B cell (primary cell): ENCODE data around the gene SLC2A5. TPM values are rescaled to one million over a fixed set of nuclear protein-coding genes. Genes with fewer than 3 reads are reported as not detected.

Experiments
- ATAC-seq: fragments of 200-7000 bp; cut with Tn5 transposase; one replicate; pipeline ENCODE4 v1.10.0; 2021; ENCODE audit warnings: low read depth, mild to moderate bottlenecking, moderate number of reproducible peaks, moderate library complexity
- CTCF ChIA-PET: fragments of 350-600 bp; sonication (Branson Sonifier 250); formaldehyde crosslinking; loops from one replicate; lab custom pipeline; 2021; ENCODE audit warnings: antibody characterized with exemption, inconsistent platforms; lab: Charles Lee
- POLR2A ChIA-PET: fragments of 350-600 bp; sonication (Branson Sonifier 250); formaldehyde crosslinking; loops from one replicate; lab custom pipeline; 2021; ENCODE audit warnings: antibody characterized with exemption; lab: Charles Lee
- DNase-seq: peaks from one replicate; pipeline ENCODE4 v3.0.0; 2013
- H2AFZ ChIP-seq: 2 replicates; pipeline ENCODE4 v1.6.1; 2012; ENCODE audit warnings: mild to moderate bottlenecking, low read depth, low read length; ENCODE audit not compliant: insufficient read depth, poor library complexity, severe bottlenecking
- H3K27ac ChIP-seq, 2 donors: 1 replicate in 1 of 2; 2 replicates in 1 of 2; pipeline ENCODE4 v1.5.1; 2012 to 2013; ENCODE audit warnings: low read length in 2 of 2, mild to moderate bottlenecking in 2 of 2, moderate library complexity in 1 of 2
- H3K27me3 ChIP-seq, 4 experiments: fragments of 200-600 bp in 1 of 4; sonication (generic) in 1 of 4; replicated peaks in 1 of 4; 1 replicate in 2 of 4; 2 replicates in 2 of 4; pipeline versions ENCODE4 v1.6.1 to v1.7.0; 2013 to 2016; ENCODE audit warnings: low read length in 3 of 4, mild to moderate bottlenecking in 2 of 4, mixed read lengths in 1 of 4, moderate library complexity in 1 of 4; ENCODE audit not compliant: insufficient read depth in 4 of 4, control insufficient read depth in 3 of 4; ENCODE audit errors: control extremely low read depth in 1 of 4
- H3K36me3 ChIP-seq, 2 experiments: replicated peaks in 1 of 2; 1 replicate in 1 of 2; 2 replicates in 1 of 2; pipeline versions ENCODE4 v1.6.1 to v1.7.1; 2013; ENCODE audit warnings: low read length in 1 of 2; ENCODE audit not compliant: insufficient read depth in 2 of 2, control insufficient read depth in 1 of 2; ENCODE audit errors: control extremely low read depth in 1 of 2, extremely low read depth in 1 of 2
- H3K4me1 ChIP-seq, 2 donors: fragments of 200-600 bp in 1 of 2; sonication (generic) in 1 of 2; 1 replicate in 1 of 2; 2 replicates in 1 of 2; pipeline versions ENCODE4 v1.5.1 to v1.6.1; 2013 to 2017; ENCODE audit warnings: low read length in 2 of 2; ENCODE audit not compliant: control insufficient read depth in 2 of 2, insufficient read depth in 2 of 2
- H3K4me2 ChIP-seq: replicated peaks from 2 replicates; pipeline ENCODE3; 2012; ENCODE audit warnings: mild to moderate bottlenecking, low read depth, low read length; ENCODE audit not compliant: poor library complexity, severe bottlenecking
- H3K4me3 ChIP-seq, 5 experiments: fragments of 200-600 bp in 1 of 5; sonication (generic) in 1 of 5; 1 replicate in 3 of 5; 2 replicates in 2 of 5; pipeline versions ENCODE4 v1.5.1 to v1.7.0; 2011 to 2016; ENCODE audit warnings: low read length in 4 of 5, mild to moderate bottlenecking in 4 of 5, low read depth in 2 of 5, control low read depth in 1 of 5, moderate library complexity in 1 of 5; ENCODE audit not compliant: insufficient read depth in 1 of 5; ENCODE audit errors: control extremely low read depth in 1 of 5, extremely low read depth in 1 of 5
- H3K79me2 ChIP-seq: fragments of 200-600 bp; sonication (generic); one replicate; pipeline ENCODE4 v1.6.0; 2016; ENCODE audit warnings: low read length; ENCODE audit not compliant: control insufficient read depth, insufficient read depth
- H3K9ac ChIP-seq: fragments of 200-600 bp; sonication (generic); 2 replicates; pipeline ENCODE4 v1.6.1; 2017; ENCODE audit warnings: mild to moderate bottlenecking, low read length, moderate library complexity
- H3K9me3 ChIP-seq, 3 donors: one replicate each; pipeline versions ENCODE4 v1.6.1 to v1.7.1; 2013; ENCODE audit warnings: low read length in 2 of 3; ENCODE audit not compliant: control insufficient read depth in 2 of 3, insufficient read depth in 1 of 3; ENCODE audit errors: control extremely low read depth in 1 of 3
- H4K20me1 ChIP-seq: 2 replicates; pipeline ENCODE4 v1.6.0; 2012; ENCODE audit warnings: mild to moderate bottlenecking, low read length; ENCODE audit not compliant: insufficient read depth, control insufficient read depth, poor library complexity, severe bottlenecking
- H3K27ac Mint-ChIP-seq: one replicate; pipeline ENCODE4 v1.8.0; 2021; ENCODE audit warnings: mixed read lengths
- H3K27me3 Mint-ChIP-seq: one replicate; pipeline ENCODE4 v1.8.0; 2021; ENCODE audit warnings: mixed read lengths
- H3K4me1 Mint-ChIP-seq: one replicate; pipeline ENCODE4 v1.8.0; 2021; ENCODE audit warnings: mixed read lengths
- H3K4me3 Mint-ChIP-seq: one replicate; pipeline ENCODE4 v1.8.0; 2021; ENCODE audit warnings: mixed read lengths
- H3K9me3 Mint-ChIP-seq: one replicate; pipeline ENCODE4 v1.8.0; 2022; ENCODE audit warnings: mixed read lengths; ENCODE audit not compliant: insufficient read depth
- EZH2 ChIP-seq: IDR thresholded peaks from 2 replicates; pipeline ENCODE4 v1.6.1; 2012; ENCODE audit warnings: borderline replicate concordance, low read depth, mild to moderate bottlenecking, moderate library complexity, low read length; ENCODE audit not compliant: insufficient read depth, poor library complexity, severe bottlenecking
- WGBS: methylation state at CpG from one replicate; pipeline ENCODE4 v1.1.5; 2013; ENCODE audit warnings: missing lambda C conversion rate; ENCODE audit not compliant: insufficient coverage; 5-methylcytosine and 5-hydroxymethylcytosine counted together
- intact Hi-C: fragments of 100-400 bp; cut with micrococcal nuclease; formaldehyde crosslinking; loops from one replicate; pipeline ENCODE4 v1.10.0; 2022
- polyA plus RNA-seq: library from polyadenylated mRNA; depleted of rRNA; stranded (reverse); fragments of >200 nt; gene quantifications from 2 replicates; pipeline ENCODE4 v1.2.3, GENCODE V29; 2012
- total RNA-seq, 2 donors: library from RNA; stranded (reverse); fragments of 120-200 nt in 1 of 2; gene quantifications; 1 replicate in 1 of 2; 2 replicates in 1 of 2; pipeline versions ENCODE4 v1.2.3 to v1.2.4, GENCODE V29; 2013 to 2022
- TF ChIP-seq, protein P1 (sequence below): fragments of 200-600 bp; IDR thresholded peaks from one replicate; pipeline ENCODE4 v1.8.0; 2022; ENCODE audit warnings: antibody characterized with exemption, mild to moderate bottlenecking

SLC2A5 gene
- total and polyA plus RNA-seq, 2 donors (not counting 1 experiment from before 2014, with no cell fraction given), result 16.7 to 29.5 TPM

- intact Hi-C loops, result no loop called here
- ATAC-seq (no peak), DNase-seq (no peak)
- Mint-ChIP-seq H3K4me3 (no peak overlapping the region), H3K27ac (no peak overlapping the region), H3K4me1 (peaks cover 9% of the 10 kb centered on the region), H3K9me3 (no peaks in the 10 kb centered on the region), H3K27me3 (peaks cover 19% of the 10 kb centered on the region)
- POLR2A ChIA-PET, result no interaction called here
- H3K4me2 ChIP-seq, result no peak overlapping the region
- H3K79me2 ChIP-seq, result no peaks in the 10 kb centered on the region
- no peaks in the 10 kb centered on the region for H4K20me1 ChIP-seq
- no peaks in the 10 kb centered on the region for H3K36me3 ChIP-seq
- no peak for TF ChIP-seq EZH2
- TF ChIP-seq, protein P1, sequence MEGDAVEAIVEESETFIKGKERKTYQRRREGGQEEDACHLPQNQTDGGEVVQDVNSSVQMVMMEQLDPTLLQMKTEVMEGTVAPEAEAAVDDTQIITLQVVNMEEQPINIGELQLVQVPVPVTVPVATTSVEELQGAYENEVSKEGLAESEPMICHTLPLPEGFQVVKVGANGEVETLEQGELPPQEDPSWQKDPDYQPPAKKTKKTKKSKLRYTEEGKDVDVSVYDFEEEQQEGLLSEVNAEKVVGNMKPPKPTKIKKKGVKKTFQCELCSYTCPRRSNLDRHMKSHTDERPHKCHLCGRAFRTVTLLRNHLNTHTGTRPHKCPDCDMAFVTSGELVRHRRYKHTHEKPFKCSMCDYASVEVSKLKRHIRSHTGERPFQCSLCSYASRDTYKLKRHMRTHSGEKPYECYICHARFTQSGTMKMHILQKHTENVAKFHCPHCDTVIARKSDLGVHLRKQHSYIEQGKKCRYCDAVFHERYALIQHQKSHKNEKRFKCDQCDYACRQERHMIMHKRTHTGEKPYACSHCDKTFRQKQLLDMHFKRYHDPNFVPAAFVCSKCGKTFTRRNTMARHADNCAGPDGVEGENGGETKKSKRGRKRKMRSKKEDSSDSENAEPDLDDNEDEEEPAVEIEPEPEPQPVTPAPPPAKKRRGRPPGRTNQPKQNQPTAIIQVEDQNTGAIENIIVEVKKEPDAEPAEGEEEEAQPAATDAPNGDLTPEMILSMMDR, result no peak
- no peaks in the 10 kb centered on the region for H3K9me3 ChIP-seq
- CTCF ChIA-PET, result interaction anchor here (0.6 to 2.2 kb wide), 8 partner anchors 24 to 1981 kb away, joined by 3 to 17 read pairs (median 8); no protein-coding TSS in a partner anchor
- peaks cover 0 to 4% (median 0%) of the 10 kb centered on the region in 4 experiments for H3K27me3 ChIP-seq
- no peak overlapping the region for H3K27ac ChIP-seq
- H3K4me1 ChIP-seq, result peaks cover 5 to 15% of the 10 kb centered on the region in 2 donors
- H3K9ac ChIP-seq, result no peak overlapping the region
- no peak overlapping the region for H2AFZ ChIP-seq
- WGBS, result 37% methylated on average over 7 of the region's 10 CpGs
- H3K4me3 ChIP-seq, result no peak overlapping the region
These were observed 82.6 kb downstream of the SLC2A5 start for GRCh38 chr1:8986814-8987190.

DNA sequence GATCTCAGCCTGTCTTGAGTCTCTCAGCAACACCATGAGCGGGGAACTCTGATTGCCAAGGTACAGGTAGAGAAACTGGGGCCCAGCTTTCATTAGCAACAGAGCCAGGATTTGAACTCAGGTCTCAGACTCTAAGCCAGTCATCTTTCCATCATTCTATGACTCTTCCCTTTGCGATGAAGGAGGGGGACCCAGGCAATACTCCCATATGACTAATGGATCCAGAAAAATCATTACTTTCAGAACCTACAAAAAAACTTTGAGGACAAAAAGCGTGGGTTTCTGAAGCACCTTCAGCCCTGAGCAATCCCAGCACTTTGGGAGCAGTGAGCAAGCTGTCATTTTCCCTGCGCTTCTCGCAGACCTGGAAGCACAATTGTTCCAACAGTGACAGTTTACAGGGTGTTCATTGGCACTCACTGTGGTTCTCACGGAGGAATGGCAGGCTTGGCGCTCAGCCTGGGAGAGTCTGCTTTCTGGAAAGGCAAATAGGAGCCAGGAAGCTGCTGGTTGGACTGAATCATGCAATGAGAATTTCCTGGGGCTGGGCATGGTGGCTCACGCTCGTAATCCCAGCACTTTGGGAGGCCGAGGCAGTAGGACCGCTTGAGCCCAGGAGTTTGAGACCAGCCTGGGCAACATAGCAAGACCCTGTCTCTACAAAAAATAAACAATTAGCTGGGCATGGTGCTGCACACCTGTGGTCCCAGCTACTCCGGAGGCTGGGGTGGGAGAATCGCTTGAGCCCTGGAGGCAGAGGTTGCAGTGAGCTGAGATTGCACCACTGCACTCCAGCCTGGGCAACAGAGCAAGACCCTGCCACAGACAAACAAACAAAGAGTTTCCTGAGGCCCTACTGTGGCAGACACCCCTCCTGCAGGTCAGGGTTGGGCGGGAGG, 83.3 kb downstream of the SLC2A5 start:
- no peaks in the 10 kb centered on the region for H3K9me3 Mint-ChIP-seq
- no peak overlapping the region for H3K27ac Mint-ChIP-seq
- no peak overlapping the region for H2AFZ ChIP-seq
- no peaks in the 10 kb centered on the region for H3K36me3 ChIP-seq
- ATAC-seq (no peak), DNase-seq (no peak)
- H3K4me3 Mint-ChIP-seq, result no peak overlapping the region
- H3K27ac ChIP-seq, result no peak overlapping the region
- no peaks in the 10 kb centered on the region for H3K9me3 ChIP-seq
- TF ChIP-seq EZH2, result no peak
- TF ChIP-seq, protein P1, result no peak
- peaks cover 5 to 15% of the 10 kb centered on the region in 2 donors for H3K4me1 ChIP-seq
- no peak overlapping the region for H3K4me3 ChIP-seq
- peaks cover 14% of the 10 kb centered on the region for H3K27me3 Mint-ChIP-seq
- H3K4me2 ChIP-seq, result no peak overlapping the region
- no peaks in the 10 kb centered on the region for H3K79me2 ChIP-seq
- peaks cover 0 to 4% (median 0%) of the 10 kb centered on the region in 4 experiments for H3K27me3 ChIP-seq
- 96% methylated on average over 12 of the region's 14 CpGs for WGBS
- intact Hi-C loops, result no loop called here
- H4K20me1 ChIP-seq, result no peaks in the 10 kb centered on the region
- H3K9ac ChIP-seq, result no peak overlapping the region
- peaks cover 9% of the 10 kb centered on the region for H3K4me1 Mint-ChIP-seq
- ChIA-PET POLR2A (no interaction called here), CTCF (interaction anchor here (0.6 to 2.2 kb wide), 7 partner anchors 10 to 1981 kb away, joined by 3 to 17 read pairs (median 8); no protein-coding TSS in a partner anchor)
